Activated naive CD4-positive, alpha-beta T cell treated with anti-CD3 and anti-CD28 coated beads for 36 hours (primary cell): ENCODE data around the gene AIP. TPM values are rescaled to one million over a fixed set of nuclear protein-coding genes. Genes with fewer than 3 reads are reported as not detected.

Experiments
- microRNA-seq: library from miRNA; unstranded; fragments of <30 nt; microRNA quantifications from one replicate; pipeline ENCODE4 v1.2.0, GENCODE V29; 2022; ENCODE audit warnings: borderline microRNAs expressed, borderline replicate concordance
- total RNA-seq, 2 experiments: library from RNA; stranded (reverse); gene quantifications; one replicate each; pipeline ENCODE4 v1.2.3, GENCODE V29; 2021

AIP gene
- total RNA-seq, 2 experiments from 2014 or later = 163 to 166 TPM

Small RNAs within 50 kb of the gene (microRNA-seq; reads per million reads assigned to microRNA genes)
- 2.7 reads per million for gene MIR6752

Other genes with a start within 250 kb of the AIP start
- gene GRK2, start 216.6 kb upstream of the AIP start, total RNA-seq = 100 to 1,000 TPM; 293 to 295 TPM
- 10 to 100 TPM; 56.2 to 61.9 TPM for gene ANKRD13D, start 193.7 kb upstream of the AIP start, total RNA-seq
- 1 to 10 TPM; 4.1 to 5.4 TPM for gene SSH3, start 179.5 kb upstream of the AIP start, total RNA-seq
- 10 to 100 TPM; 40.7 to 42.0 TPM for gene POLD4, start 129.5 kb upstream of the AIP start, total RNA-seq
- not detected for gene CLCF1, start 109.4 kb upstream of the AIP start, total RNA-seq
- gene RAD9A, start 91.0 kb upstream of the AIP start, total RNA-seq = 10 to 100 TPM; 29.5 to 30.7 TPM
- gene PPP1CA, start 81.2 kb upstream of the AIP start, total RNA-seq = 100 to 1,000 TPM; 202 to 204 TPM
- 10 to 100 TPM; 73.7 to 81.4 TPM for gene TBC1D10C, start 78.9 kb upstream of the AIP start, total RNA-seq
- 1 to 10 TPM in 1 of 2 experiments, under 1 TPM in 1; 0.91 to 2.0 TPM for gene CARNS1, start 67.3 kb upstream of the AIP start, total RNA-seq
- 10 to 100 TPM; 50.7 to 51.2 TPM for gene RPS6KB2, start 54.5 kb upstream of the AIP start, total RNA-seq
- gene PTPRCAP, start 45.3 kb upstream of the AIP start, total RNA-seq = 10 to 100 TPM; 56.8 to 62.4 TPM
- gene CORO1B, start 39.5 kb upstream of the AIP start, total RNA-seq = 100 to 1,000 TPM; 298 to 305 TPM
- gene GPR152, start 30.3 kb upstream of the AIP start, total RNA-seq = not detected
- gene CABP4, start 27.7 kb upstream of the AIP start, total RNA-seq = 1 to 10 TPM; 1.4 to 2.3 TPM
- 10 to 100 TPM; 52.6 to 56.1 TPM for gene TMEM134, start 13.8 kb upstream of the AIP start, total RNA-seq
- gene PITPNM1, start 22.3 kb downstream of the AIP start, total RNA-seq = 100 to 1,000 TPM; 112 to 127 TPM
- gene CDK2AP2, start 25.1 kb downstream of the AIP start, total RNA-seq = 10 to 100 TPM; 53.7 to 55.1 TPM
- gene CABP2, start 40.4 kb downstream of the AIP start, total RNA-seq = not detected
- gene GSTP1, start 100.8 kb downstream of the AIP start, total RNA-seq = 100 to 1,000 TPM; 398 to 403 TPM
- gene NDUFV1, start 123.9 kb downstream of the AIP start, total RNA-seq = 100 to 1,000 TPM; 347 to 356 TPM
- 10 to 100 TPM; 29.7 to 30.4 TPM for gene NUDT8, start 146.9 kb downstream of the AIP start, total RNA-seq
- not detected for gene TBX10, start 156.7 kb downstream of the AIP start, total RNA-seq
- not detected for gene ACY3, start 167.7 kb downstream of the AIP start, total RNA-seq
- not detected for gene ALDH3B2, start 191.6 kb downstream of the AIP start, total RNA-seq